Stomach (tissue), 9 donors: ENCODE results near the gene NPTX1. TPM values are rescaled to one million over a fixed set of nuclear protein-coding genes. Genes with fewer than 3 reads are reported as not detected.

ENCODE experiments used
- DNase-seq, 2 donors: peaks; one replicate each; pipeline versions ENCODE4 v3.0.0 to v3.0.0-alpha.2; 2013 to 2019
- H3K27ac ChIP-seq, 5 donors: fragments of 200-600 bp in 4 of 5; sonication (generic) in 4 of 5; one replicate each; pipeline ENCODE4 v1.5.1; 2013 to 2019; ENCODE audit warnings: mild to moderate bottlenecking in 1 of 5, moderate library complexity in 1 of 5
- H3K27me3 ChIP-seq, 3 donors: fragments of 200-600 bp; sonication (generic); one replicate each; pipeline ENCODE4 v1.5.1; 2017 to 2019; ENCODE audit warnings: mixed run types in 1 of 3
- H3K36me3 ChIP-seq, 4 donors: fragments of 200-600 bp; sonication (generic); 1 replicate in 3 of 4; 2 replicates in 1 of 4; pipeline ENCODE4 v1.5.1; 2016 to 2019
- H3K4me1 ChIP-seq, 4 donors: fragments of 200-600 bp; sonication (generic); one replicate each; pipeline ENCODE4 v1.5.1; 2016 to 2019
- H3K4me3 ChIP-seq, 4 donors: fragments of 200-600 bp; sonication (generic) in 3 of 4; one replicate each; pipeline ENCODE4 v1.5.1; 2016 to 2019; ENCODE audit warnings: mild to moderate bottlenecking in 1 of 4
- H3K9me3 ChIP-seq, 4 donors: fragments of 200-600 bp; sonication (generic); one replicate each; pipeline ENCODE4 v1.5.1; 2016 to 2019
- CTCF ChIP-seq, 7 experiments: fragments of 450-650 bp in 4 of 7; fragments of 200-600 bp in 3 of 7; sonication (generic) in 3 of 7; IDR thresholded peaks; one replicate each; pipeline ENCODE4 v1.5.1; 2016 to 2019; ENCODE audit warnings: antibody characterized with exemption in 7 of 7, control low read depth in 2 of 7, mild to moderate bottlenecking in 1 of 7
- EP300 ChIP-seq: sonication (generic); formaldehyde crosslinking; IDR thresholded peaks from one replicate; pipeline ENCODE4 v1.6.1; 2017; ENCODE audit warnings: antibody characterized with exemption
- POLR2A ChIP-seq, 4 donors: fragments of 450-650 bp; IDR thresholded peaks; one replicate each; pipeline ENCODE4 v1.6.1; 2016; ENCODE audit warnings: antibody characterized with exemption in 4 of 4, control low read depth in 2 of 4, mild to moderate bottlenecking in 1 of 4, moderate library complexity in 1 of 4
- POLR2AphosphoS5 ChIP-seq, 3 donors: sonication (generic); formaldehyde crosslinking; IDR thresholded peaks; one replicate each; pipeline ENCODE4 v1.6.1; 2016; ENCODE audit warnings: antibody characterized with exemption in 3 of 3
- WGBS, 5 donors: extraction: QIAGEN DNeasy Blood & Tissue Kit in 3 of 5; methylation state at CpG; one replicate each; pipeline versions ENCODE4 v1.1.5 to v1.1.7; 2013 to 2018; 5-methylcytosine and 5-hydroxymethylcytosine counted together
- intact Hi-C: fragments of 100-400 bp; cut with DNase I; formaldehyde crosslinking; loops from one replicate; pipeline ENCODE4 v1.15.1; 2023; ENCODE audit warnings: low total_unique reads
- polyA plus RNA-seq, 3 donors: library from polyadenylated mRNA; stranded (reverse); fragments of 200-250 nt; gene quantifications; one replicate each; pipeline ENCODE4 v1.2.3, GENCODE V29; 2013
- total RNA-seq, 5 donors: library from RNA; depleted of rRNA; stranded (reverse); fragments of >200 nt; gene quantifications; one replicate each; pipeline versions ENCODE4 v1.1.0 to v1.2.3, GENCODE V29; 2014 to 2016
- donor health status: healthy with polysubstance abuse.
- donor health status: Bipolar disorder and iron deficiency.
- donor health status: healthy.

The NPTX1 gene
- total and polyA plus RNA-seq, 8 donors = 0.31 to 9.3 (median 2.0) TPM; not detected in 1

- H3K27ac ChIP-seq = no peak overlapping the region
- H3K4me3 ChIP-seq = no peak overlapping the region
- DNase-seq = no peak
- peaks cover 25 to 30% (median 26%) of the 10 kb centered on the region in 4 donors for H3K4me1 ChIP-seq
- intact Hi-C loops = no loop called here
- no peak for TF ChIP-seq POLR2AphosphoS5 (IDR thresholded peaks at IDR 0.05)
- no peak for TF ChIP-seq EP300
- TF ChIP-seq POLR2A (IDR thresholded peaks at IDR 0.05) = no peak
- no peak for TF ChIP-seq CTCF (IDR thresholded peaks at IDR 0.05)
- 60 to 77% (median 73%) methylated on average over 8 of the region's 8 CpGs for WGBS, 5 donors
- H3K27me3 ChIP-seq = peaks cover under 1 to 100% (median 90%) of the 10 kb centered on the region in 3 donors
- no peaks in the 10 kb centered on the region for H3K9me3 ChIP-seq
- H3K36me3 ChIP-seq = peaks cover 0 to 25% (median 0%) of the 10 kb centered on the region in 4 donors
Observed at GRCh38 chr17:80471922-80472321, 4.5 kb downstream of the NPTX1 start.

- peaks cover 12 to 19% (median 14%) of the 10 kb centered on the region in 4 donors for H3K4me1 ChIP-seq
- peaks cover 0 to 25% (median 0%) of the 10 kb centered on the region in 4 donors for H3K36me3 ChIP-seq
- intact Hi-C loops = no loop called here
- DNase-seq = no peak
- 78 to 82% (median 79%) methylated on average over 11 to 21 of the region's 21 CpGs for WGBS, 5 donors
- no peak for TF ChIP-seq CTCF (IDR thresholded peaks at IDR 0.05)
- H3K4me3 ChIP-seq = no peak overlapping the region
- H3K27me3 ChIP-seq = peaks cover 0 to 99% (median 84%) of the 10 kb centered on the region in 3 donors
- no peaks in the 10 kb centered on the region for H3K9me3 ChIP-seq
- H3K27ac ChIP-seq = no peak overlapping the region
Observed at GRCh38 chr17:80470603-80471002, 5.8 kb downstream of the NPTX1 start.

GRCh38 chr17:80469667-80470066, 6.7 kb downstream of the NPTX1 start:
- Histone ChIP-seq H3K4me3 (no peak overlapping the region), H3K27ac (no peak overlapping the region), H3K27me3 (peaks cover 0 to 96% (median 74%) of the 10 kb centered on the region in 3 donors), H3K9me3 (no peaks in the 10 kb centered on the region), H3K4me1 (peaks cover 2 to 9% (median 4%) of the 10 kb centered on the region in 4 donors), H3K36me3 (peaks cover 0 to 25% (median 0%) of the 10 kb centered on the region in 4 donors)
- WGBS, 5 donors = 72 to 87% (median 76%) methylated on average over 8 to 11 of the region's 11 CpGs
- TF ChIP-seq CTCF (IDR thresholded peaks at IDR 0.05) = no peak
- TF ChIP-seq EP300 = no peak
- no peak for TF ChIP-seq POLR2AphosphoS5 (IDR thresholded peaks at IDR 0.05)
- TF ChIP-seq POLR2A (IDR thresholded peaks at IDR 0.05) = no peak
- intact Hi-C loops = no loop called here
- no peak for DNase-seq

- Histone ChIP-seq H3K4me1 (peaks cover 0 to 2% (median 0%) of the 10 kb centered on the region in 4 donors), H3K27ac (no peak overlapping the region), H3K9me3 (no peaks in the 10 kb centered on the region), H3K36me3 (peaks cover 0 to 25% (median 0%) of the 10 kb centered on the region in 4 donors), H3K27me3 (peaks cover 0 to 96% (median 74%) of the 10 kb centered on the region in 3 donors), H3K4me3 (no peak overlapping the region)
- WGBS, 5 donors = 70 to 77% (median 75%) methylated on average over 20 to 28 of the region's 28 CpGs
- intact Hi-C loops = no loop called here
- no peak for DNase-seq
- TF ChIP-seq EP300 (no peak), POLR2AphosphoS5 (IDR thresholded peaks at IDR 0.05) (no peak), CTCF (IDR thresholded peaks at IDR 0.05) (no peak), POLR2A (IDR thresholded peaks at IDR 0.05) (no peak)
Observed at GRCh38 chr17:80468781-80469493, 7.5 kb downstream of the NPTX1 start.
